PC-3 (cell line): ENCODE data around the gene CD69.

Source experiments
- CTCF ChIP-seq: fragments of 300-600 bp; sonication (generic); conservative IDR thresholded peaks from 2 replicates; pipeline ENCODE4 v1.5.1; 2017; ENCODE audit warnings: antibody characterized with exemption, low read depth, mild to moderate bottlenecking, low read length
- EZH2phosphoT487 ChIP-seq: fragments of 300-600 bp; sonication (generic); IDR thresholded peaks from 2 replicates; pipeline ENCODE4 v1.6.1; 2018; ENCODE audit warnings: mild to moderate bottlenecking, antibody characterized with exemption, low read length, borderline replicate concordance

GRCh38 chr12:9754099-9754927 is 6.4 kb downstream of the CD69 start:
- TF ChIP-seq EZH2phosphoT487 = no peak
- TF ChIP-seq CTCF = no peak
